NCI-H1417 (cell line): Measurements from ENCODE around the gene CDC23.
A peak's percentile ranks its signal among the peaks of the same experiment; 100 is the strongest.
"Not testable (repeated sequence)": the region's sequence is repeated elsewhere in the genome, so short reads cannot be mapped to it uniquely, and the experiment has no call there.

Experiments
- DNase-seq, 3 experiments: peaks; one replicate each; lab custom pipeline; 2025; lab: John Stamatoyannopoulos, UW

CDC23 gene, protein sequence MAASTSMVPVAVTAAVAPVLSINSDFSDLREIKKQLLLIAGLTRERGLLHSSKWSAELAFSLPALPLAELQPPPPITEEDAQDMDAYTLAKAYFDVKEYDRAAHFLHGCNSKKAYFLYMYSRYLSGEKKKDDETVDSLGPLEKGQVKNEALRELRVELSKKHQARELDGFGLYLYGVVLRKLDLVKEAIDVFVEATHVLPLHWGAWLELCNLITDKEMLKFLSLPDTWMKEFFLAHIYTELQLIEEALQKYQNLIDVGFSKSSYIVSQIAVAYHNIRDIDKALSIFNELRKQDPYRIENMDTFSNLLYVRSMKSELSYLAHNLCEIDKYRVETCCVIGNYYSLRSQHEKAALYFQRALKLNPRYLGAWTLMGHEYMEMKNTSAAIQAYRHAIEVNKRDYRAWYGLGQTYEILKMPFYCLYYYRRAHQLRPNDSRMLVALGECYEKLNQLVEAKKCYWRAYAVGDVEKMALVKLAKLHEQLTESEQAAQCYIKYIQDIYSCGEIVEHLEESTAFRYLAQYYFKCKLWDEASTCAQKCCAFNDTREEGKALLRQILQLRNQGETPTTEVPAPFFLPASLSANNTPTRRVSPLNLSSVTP

GRCh38 chr5:138213161-138214029 lies at the start of gene CDC23:
TSS of gene CDC23 (minus strand) at chr5:138213323. CDS start at chr5:138213312, 11 bp downstream.
- DNase-seq = peak; percentile 94 to 99 (median 98)

DNA sequence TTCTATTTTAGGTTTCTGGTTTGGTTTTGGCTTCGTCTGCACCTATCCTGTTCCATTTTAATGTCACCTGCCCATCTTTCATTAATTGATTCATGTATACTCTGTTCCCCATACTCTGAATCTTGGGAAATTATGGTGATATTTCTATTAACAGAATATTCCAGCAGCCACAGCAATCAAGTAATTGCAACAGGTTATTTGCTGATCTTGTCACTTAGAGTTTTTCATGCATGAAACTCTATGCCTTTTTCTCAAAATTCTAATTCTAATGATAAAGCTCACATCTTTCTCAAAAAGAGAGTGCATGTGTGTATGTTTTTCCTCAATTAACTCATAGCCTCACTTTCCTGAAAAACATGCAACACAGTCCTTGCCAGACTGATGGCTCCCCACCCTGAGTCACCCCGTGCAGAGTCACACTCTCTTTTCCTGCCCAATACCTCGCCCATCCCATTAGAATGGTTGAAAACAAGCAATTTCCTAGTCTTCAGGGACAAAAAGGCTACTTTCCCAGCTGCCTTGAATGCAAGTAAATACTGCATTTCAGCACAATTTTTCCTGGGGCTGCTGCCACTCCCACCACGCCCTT lies 45.7 kb upstream of the CDC23 start:
- DNase-seq = no peak

GRCh38 chr5:138257583-138257982 lies 44.5 kb upstream of the CDC23 start:
- DNase-seq = no peak

GRCh38 chr5:138252944-138253343 lies 39.8 kb upstream of the CDC23 start:
- no peak for DNase-seq

DNA sequence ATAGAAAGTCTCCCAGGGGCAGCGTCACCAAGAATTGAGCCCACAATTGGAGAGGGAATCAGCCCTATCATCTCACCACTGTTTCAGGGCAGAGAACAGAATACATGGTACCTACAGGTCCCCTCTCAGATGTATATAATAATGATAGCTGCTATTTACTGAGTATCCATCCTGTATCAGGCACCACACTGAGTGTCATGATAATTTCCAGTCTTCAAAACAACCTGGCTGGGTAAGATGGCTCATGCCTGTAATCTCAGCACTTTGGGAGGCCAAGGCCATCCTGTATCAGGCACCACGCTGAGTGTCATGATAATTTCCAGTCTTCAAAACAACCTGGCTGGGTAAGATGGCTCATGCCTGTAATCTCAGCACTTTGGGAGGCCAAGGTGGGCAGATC lies 34.7 kb upstream of the CDC23 start:
- DNase-seq = not testable (repeated sequence)

- DNase-seq = no peak
These were observed 33.7 kb upstream of the CDC23 start for GRCh38 chr5:138246822-138247221.

DNA sequence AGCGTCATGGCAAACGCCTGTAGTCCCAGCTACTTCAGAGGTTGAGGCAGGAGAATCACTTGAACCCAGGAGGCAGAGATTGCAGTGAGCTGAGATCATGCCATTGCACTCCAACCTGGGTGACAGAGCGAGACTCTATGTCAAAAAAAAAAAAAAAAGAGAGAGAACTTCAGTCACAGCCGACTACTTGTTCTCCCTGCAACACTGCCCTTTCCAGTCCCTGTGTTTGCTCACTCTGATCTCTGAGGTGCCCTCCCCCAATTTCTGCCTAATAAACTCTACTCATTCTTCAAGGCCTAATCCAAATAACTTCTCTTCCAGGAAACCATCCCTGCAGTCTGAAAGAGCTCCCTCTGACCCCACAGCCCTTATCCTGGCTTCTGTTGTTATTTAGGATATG lies 33.2 kb upstream of the CDC23 start:
- no peak for DNase-seq

- no peak for DNase-seq
These were observed 32.6 kb upstream of the CDC23 start for GRCh38 chr5:138245717-138246116.

DNA sequence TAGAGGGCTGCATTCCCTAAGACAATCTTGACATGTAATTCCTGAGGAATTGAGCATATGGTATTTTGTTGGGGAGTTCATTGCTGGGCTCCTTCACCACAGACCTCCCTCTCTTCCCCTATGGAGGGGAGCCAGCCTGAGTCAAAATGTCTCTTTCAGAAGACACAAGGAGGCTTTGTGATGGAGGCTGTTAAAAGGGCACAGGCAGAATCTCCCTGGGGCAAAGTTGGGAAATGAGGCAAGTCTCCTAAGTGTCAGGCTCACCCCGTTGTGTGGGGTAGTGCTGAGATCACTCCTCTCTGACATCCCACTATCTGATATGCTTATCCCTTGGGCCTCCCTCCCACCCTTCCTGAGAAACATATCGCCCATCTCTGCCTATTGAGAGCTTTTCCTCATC lies 30.7 kb upstream of the CDC23 start:
- DNase-seq = no peak

DNA sequence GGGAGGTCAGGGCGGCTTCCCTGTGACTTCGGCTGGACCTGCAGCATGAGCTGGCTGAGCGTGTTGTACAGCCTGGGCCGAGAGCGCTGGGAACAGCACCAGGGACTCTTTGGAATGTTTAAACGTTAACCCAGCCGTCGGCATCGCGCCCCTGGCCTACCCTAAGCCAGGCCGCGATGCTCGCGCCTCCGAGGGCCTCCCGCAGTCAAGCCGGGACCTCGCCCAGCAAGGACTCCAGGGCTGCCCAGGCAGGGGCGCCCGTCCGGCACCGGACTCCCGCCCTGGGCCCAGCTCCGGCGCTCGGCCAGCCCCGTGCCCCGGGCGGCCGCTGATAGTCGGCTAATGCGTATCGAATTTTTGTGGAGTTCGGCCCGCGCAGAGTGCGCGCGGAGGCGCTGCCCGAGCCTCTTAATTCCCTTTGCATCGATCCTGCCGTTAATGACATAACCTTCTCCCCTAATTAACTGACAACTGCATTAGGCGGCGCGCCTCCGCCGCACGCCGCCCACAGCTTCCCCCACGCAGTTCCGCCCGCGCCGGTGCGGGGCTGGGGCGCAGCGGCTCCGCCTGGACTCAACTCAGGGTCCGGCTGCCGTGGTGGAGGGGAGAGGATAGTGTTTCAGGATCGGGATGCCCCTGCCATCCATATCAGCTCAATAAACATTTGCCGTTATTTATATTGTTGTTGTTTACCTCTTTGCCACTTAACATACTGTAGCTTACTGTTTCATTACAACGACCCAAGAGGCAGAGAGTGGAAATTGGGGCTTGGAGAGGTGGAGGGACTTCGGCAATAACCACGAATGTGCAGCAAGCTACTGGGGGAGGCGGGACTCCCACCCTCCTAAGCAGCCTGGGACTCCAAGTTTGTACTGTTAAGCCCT lies 28.8 kb upstream of the CDC23 start:
- peak in 2 of 3 experiments; percentile 67 to 75 for DNase-seq

- DNase-seq = peak in 1 of 3 experiments; percentile 31
These were observed 27.7 kb upstream of the CDC23 start for GRCh38 chr5:138240650-138241385.

- DNase-seq = no peak
These were observed 24.9 kb upstream of the CDC23 start for GRCh38 chr5:138238034-138238433.

- DNase-seq = no peak
These were observed 21.5 kb upstream of the CDC23 start for GRCh38 chr5:138234651-138235050.

- DNase-seq = no peak
These were observed 20.2 kb upstream of the CDC23 start for GRCh38 chr5:138233280-138233679.

DNA sequence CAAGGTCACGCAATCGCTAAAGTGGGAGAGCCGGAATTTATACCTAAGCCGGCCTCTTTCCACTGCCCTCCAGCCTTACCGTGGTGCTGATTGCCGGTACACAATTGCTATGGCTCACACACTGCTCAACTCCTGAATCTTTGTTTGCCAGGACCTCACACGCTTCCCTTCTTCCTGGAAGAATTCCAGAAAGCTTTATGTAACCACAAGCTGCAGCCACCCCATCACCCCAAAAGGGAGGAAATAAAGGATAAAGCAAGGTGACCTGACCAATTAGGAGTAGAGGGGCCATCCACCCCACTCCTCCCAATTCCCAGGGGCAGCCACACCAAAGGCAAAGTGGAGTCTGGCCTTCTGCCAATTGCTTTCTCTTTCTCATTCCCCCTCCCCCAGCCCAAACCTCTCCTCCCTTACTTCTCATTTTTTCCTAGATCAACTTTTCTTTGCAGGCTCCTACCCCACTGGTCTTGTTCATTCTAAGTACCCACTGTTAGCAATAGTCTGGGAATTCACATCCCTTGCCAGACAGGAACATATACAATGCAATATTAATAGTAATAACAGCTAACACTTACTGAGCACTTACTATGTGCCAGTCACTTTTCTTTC lies 18.0 kb upstream of the CDC23 start:
- DNase-seq = peak; percentile 1 to 19 (median 11)

- no peak for DNase-seq
These were observed 17.1 kb upstream of the CDC23 start for GRCh38 chr5:138230261-138230660.

DNA sequence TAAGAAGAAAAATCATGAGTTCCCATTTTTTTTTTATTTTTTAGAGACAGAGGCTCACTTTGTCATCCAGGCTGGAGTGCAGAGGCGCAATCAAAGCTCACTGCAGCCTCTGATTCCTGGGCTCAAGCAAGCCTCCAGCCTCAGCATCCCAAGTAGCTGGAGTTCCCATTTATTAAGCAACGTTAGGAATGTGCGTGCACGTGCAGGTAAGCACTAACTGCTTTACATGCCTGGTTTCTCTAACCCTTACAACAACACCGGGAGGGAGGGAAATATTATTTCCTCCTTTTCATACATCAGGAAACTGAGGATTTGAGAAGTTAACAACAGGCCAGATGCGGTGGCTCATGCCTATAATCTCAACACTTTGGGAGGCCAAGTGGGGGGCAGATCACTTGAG lies 16.3 kb upstream of the CDC23 start:
- DNase-seq = no peak

DNA sequence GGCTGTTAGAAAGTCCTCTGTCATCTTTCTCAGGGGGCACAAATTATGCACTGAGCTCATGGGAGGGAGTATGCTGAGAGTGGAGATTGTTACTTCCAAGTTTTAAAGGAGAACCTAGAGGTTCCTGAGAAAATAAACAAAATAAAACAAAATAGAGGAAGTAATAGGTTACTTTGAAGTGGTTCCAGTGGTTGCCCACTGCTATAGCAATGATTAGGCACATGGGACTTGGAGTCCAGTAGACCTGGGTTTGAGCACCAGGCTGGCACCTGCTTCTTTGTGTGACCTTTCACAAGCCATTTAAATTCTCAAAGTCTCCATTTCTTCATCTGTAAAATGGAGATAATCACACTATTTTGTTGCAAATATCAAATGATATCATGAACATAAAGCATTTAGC lies 13.8 kb upstream of the CDC23 start:
- DNase-seq = no peak

- DNase-seq = no peak
These were observed 11.6 kb upstream of the CDC23 start for GRCh38 chr5:138224712-138225111.

DNA sequence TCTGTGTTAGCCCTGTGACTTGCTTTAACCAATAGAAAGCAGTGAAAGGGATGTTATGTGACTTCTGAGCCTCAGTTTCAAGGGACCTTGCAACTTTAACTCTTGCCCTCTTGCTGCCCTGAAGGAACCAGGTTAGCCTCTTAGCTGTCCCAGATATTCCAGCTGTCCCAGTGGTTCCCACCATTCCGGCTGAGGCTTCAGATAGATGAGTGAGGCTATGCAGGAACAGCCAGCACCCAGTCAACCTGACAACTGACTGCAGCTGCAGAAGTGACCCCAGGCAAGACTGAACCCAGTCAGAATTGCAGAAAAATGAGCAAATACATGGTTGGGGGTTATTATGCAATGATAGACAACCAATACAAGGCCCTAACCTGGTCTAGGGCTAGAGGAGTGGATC lies 10.4 kb upstream of the CDC23 start:
- DNase-seq = no peak
